Measurements from ENCODE around the gene TECPR2. TPM values are rescaled to one million over a fixed set of nuclear protein-coding genes. Genes with fewer than 3 reads are reported as not detected.

Gene TECPR2, protein sequence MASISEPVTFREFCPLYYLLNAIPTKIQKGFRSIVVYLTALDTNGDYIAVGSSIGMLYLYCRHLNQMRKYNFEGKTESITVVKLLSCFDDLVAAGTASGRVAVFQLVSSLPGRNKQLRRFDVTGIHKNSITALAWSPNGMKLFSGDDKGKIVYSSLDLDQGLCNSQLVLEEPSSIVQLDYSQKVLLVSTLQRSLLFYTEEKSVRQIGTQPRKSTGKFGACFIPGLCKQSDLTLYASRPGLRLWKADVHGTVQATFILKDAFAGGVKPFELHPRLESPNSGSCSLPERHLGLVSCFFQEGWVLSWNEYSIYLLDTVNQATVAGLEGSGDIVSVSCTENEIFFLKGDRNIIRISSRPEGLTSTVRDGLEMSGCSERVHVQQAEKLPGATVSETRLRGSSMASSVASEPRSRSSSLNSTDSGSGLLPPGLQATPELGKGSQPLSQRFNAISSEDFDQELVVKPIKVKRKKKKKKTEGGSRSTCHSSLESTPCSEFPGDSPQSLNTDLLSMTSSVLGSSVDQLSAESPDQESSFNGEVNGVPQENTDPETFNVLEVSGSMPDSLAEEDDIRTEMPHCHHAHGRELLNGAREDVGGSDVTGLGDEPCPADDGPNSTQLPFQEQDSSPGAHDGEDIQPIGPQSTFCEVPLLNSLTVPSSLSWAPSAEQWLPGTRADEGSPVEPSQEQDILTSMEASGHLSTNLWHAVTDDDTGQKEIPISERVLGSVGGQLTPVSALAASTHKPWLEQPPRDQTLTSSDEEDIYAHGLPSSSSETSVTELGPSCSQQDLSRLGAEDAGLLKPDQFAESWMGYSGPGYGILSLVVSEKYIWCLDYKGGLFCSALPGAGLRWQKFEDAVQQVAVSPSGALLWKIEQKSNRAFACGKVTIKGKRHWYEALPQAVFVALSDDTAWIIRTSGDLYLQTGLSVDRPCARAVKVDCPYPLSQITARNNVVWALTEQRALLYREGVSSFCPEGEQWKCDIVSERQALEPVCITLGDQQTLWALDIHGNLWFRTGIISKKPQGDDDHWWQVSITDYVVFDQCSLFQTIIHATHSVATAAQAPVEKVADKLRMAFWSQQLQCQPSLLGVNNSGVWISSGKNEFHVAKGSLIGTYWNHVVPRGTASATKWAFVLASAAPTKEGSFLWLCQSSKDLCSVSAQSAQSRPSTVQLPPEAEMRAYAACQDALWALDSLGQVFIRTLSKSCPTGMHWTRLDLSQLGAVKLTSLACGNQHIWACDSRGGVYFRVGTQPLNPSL (N-terminal part only)
- 1 to 10 TPM; 8.4 to 9.7 TPM for total RNA-seq

DNA sequence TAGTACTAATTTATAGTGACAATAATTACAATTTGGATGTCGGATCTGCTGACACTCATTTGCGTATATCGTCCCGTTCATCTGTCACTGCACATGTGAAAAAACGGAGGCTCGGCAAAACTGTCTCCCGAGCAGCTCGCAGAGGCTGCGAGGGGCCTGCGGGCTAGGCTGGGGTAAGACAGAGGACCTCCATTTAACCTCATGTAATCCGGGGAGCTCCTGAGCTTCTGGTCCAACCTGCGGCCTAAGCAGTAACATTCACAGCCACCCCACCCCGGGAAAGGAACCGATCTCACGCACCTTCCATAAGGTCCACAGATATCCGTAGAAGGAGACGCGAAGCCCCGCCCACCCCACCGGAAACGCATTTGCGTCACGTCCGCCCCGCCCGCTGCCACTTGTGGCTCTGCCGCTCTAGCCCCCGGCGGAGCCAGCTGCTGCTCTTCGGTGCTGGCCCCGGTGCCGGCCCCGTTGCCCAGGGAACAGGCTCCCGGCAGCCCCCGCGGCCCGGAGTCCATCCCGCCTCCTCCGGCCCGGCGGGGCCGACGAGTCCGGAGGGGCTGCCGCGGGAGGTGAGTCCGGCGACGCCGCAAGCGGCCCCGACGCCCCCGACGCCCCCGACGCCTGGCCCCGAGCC, at the start of gene TECPR2, which contains the start of gene CINP:
TSS of gene TECPR2 (plus strand) at position 397 of the 637 bp plus-strand sequence. CDS start 13,781 bp downstream, outside the sequence.
TSS of gene CINP (minus strand) at position 346 of the 637 bp plus-strand sequence. CDS start at position 307, 39 bp downstream.
- POLR2A ChIA-PET, result interaction anchor here (0.6 to 1.7 kb wide), 4 partner anchors 26 to 162 kb away, joined by 3 to 7 read pairs (median 4); partner anchors contain the start of gene ZNF839

DNA sequence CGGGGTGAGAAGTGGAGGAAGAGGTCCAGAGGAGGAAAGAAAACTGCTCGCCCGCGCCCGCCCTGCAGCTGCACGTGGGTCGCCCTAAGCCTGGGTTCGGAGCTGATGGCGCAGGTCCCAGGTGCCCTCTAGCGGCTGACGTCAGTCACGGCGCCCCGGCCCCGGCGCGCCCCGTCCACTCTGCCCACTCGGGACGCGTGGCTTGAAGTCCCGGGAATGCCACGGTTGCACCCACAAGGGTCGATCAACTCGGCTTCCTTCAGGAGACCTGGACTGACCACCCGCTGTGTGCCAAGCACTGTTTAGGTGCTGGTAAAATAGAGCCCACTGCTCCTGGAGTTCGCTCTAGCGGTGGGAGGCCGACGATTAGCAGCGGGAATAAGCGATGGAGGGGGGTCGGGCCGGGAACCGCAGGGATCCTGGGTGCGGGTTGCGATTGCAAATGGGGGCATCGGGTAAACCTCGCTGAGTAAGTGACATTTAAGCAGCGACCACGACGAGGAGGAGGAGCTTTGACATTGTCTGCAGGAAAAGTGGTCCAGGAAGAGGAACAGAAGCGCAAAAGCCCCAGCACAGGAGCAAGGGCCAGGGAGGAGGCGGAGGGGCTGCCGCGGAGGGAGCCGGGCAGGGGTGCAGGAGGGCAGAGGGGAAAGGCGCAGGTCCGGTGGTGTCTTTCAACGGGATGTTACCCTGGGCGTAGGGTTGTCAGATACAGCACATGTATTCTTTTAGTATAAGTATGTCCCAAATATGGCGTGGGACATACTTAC, 48.3 kb upstream of the TECPR2 start:
- CTCF ChIA-PET, result interaction anchor here (0.5 to 2.0 kb wide), 28 partner anchors 9 to 366 kb away, joined by 3 to 18 read pairs (median 4); partner anchors contain the start of genes CINP, MOK, TECPR2 and WDR20
- POLR2A ChIA-PET, result interaction anchor here (0.6 to 1.4 kb wide), 3 partner anchors 8 to 479 kb away, joined by 3 to 4 read pairs (median 3); partner anchors contain the start of gene MOK

More for the DNA sequence above, at the start of gene TECPR2, which contains the start of gene CINP:
- CTCF ChIA-PET, result interaction anchor here (1.5 kb wide), 3 partner anchors 47 to 162 kb away, joined by 4 to 5 read pairs (median 4); no protein-coding TSS in a partner anchor

DNA sequence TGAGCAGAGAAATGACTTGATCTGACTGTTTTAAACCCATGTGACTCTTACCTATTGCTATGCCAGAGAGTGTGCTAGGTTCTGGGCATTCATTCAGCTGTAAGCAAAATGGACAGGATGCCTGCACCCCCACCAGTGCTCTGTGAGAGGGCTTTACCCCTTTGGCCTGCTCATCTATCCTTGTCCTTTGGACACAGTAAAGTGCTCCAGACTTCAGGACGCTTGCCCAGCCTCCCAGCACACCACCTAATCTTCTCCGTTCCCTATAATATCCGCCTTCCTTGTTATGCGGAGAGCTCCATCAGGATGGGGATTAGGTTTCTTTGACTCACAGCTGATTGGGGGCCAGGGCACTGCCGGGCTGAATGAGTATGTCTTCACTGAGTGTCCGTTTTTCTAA, 47.6 kb upstream of the TECPR2 start:
- ChIA-PET CTCF (interaction anchor here (1.0 to 2.0 kb wide), 12 partner anchors 10 to 251 kb away, joined by 3 to 18 read pairs (median 4); partner anchors contain the start of genes CINP, MOK, TECPR2 and WDR20), POLR2A (interaction anchor here (0.6 to 1.4 kb wide), 2 partner anchors 9 to 10 kb away, joined by 3 to 4 read pairs; partner anchors contain the start of gene MOK)

DNA sequence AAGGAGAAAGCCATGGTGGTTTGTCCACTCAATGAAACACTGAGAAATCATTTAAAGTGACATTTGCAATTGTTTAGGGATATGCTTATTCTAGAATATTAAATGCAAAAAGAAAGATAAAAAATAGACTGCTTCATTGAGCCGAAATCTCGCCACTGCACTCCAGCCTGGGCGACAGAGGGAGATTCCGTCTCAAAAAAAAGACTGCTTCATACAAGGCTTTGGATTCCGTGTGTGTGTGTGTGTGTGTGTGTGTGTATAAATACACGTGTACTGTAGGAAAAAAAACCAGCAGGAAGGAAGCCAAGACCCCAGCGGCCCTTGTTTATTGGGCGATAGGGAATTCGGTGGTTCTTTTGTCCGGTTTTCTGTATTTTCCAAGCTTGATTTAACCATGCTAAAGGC, 46.4 kb upstream of the TECPR2 start:
- CTCF ChIA-PET, result interaction anchor here (0.6 to 2.1 kb wide), 11 partner anchors 8 to 1051 kb away, joined by 3 to 6 read pairs (median 4); partner anchors contain the start of genes CINP, MOK and TECPR2
- POLR2A ChIA-PET, result interaction anchor here (0.6 to 1.0 kb wide), 5 partner anchors 11 to 337 kb away, joined by 3 to 4 read pairs (median 3); no protein-coding TSS in a partner anchor

DNA sequence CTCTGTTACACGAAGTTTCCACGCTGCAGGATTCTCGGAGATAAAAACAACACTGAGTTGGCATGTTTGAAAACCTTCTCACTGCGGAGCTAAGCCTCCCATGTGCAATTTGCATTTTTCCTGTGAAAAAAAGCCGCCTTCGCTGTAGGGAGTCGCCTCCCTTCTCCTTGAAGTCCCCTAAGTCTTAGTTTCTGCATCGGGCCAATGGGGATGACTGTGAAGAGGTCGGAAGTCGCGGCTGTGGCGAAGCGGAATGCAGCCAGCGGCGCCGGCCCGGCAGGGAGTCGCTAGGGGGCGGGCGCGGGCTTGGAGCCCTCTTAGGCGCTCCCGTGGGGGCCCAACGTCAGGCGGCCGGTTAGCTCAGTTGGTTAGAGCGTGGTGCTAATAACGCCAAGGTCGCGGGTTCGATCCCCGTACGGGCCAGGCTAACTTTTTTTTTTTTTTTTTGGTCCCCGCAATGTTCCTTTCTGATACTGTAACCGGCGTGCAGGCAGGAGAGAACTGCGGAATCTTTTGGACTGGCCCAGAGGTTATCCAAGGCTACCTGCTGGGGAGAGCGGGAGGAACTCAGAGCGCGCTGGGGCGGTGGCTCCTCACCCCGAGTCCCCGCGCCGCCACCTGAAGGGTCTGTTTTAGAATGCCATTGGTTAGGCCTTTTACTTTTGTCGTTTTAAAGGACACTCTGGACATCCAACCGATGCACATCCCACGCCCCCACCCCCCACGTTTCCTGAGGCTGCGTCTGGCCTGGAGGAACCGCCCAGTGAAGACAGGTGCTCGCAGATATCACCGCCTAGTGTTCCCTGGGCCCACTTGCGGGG, 45.8 kb upstream of the TECPR2 start:
- POLR2A ChIA-PET, result interaction anchor here (0.6 to 1.0 kb wide), 4 partner anchors 45 to 338 kb away, joined by 3 to 4 read pairs (median 3); no protein-coding TSS in a partner anchor
- CTCF ChIA-PET, result interaction anchor here (0.6 to 2.1 kb wide), 11 partner anchors 8 to 1050 kb away, joined by 3 to 8 read pairs (median 5); partner anchors contain the start of genes CINP, MOK and TECPR2

DNA sequence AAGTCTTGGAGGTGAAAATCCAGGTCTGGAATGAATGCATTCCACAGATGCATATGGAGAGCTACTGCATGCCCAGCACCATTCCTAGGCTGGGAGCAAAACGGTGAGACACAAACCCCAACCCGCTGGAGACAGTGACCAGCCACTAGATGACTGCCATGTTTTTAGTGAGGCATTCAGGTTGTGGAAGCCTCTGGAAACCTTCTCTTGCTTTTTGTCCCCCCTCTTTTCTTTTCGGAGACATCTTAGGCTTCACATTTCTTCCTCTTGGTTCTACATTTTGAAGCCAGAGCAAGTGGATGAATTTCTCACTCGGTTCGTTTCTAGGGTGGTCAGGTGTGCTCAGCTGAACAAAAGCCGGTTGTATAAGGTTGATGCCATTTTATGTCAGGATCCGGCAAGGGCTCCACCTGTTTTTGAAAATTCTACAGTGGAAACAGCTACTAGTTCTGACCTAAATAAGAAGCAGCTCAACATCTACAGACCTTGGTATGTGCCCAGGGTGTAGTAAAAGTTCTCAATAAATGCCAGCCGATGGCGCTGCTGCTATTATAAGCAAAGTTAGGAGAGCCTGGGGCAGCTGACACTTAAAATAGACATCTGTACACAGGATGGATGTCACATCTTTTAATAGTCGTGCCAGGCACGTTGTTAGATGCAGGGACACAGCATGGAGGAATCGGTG, 45.0 kb upstream of the TECPR2 start:
- CTCF ChIA-PET, result interaction anchor here (1.1 to 2.1 kb wide), 6 partner anchors 9 to 255 kb away, joined by 3 to 8 read pairs (median 6); partner anchors contain the start of gene MOK
- POLR2A ChIA-PET, result interaction anchor here (1.0 kb wide), 1 partner anchor 44 kb away, joined by 3 read pairs; no protein-coding TSS in a partner anchor

DNA sequence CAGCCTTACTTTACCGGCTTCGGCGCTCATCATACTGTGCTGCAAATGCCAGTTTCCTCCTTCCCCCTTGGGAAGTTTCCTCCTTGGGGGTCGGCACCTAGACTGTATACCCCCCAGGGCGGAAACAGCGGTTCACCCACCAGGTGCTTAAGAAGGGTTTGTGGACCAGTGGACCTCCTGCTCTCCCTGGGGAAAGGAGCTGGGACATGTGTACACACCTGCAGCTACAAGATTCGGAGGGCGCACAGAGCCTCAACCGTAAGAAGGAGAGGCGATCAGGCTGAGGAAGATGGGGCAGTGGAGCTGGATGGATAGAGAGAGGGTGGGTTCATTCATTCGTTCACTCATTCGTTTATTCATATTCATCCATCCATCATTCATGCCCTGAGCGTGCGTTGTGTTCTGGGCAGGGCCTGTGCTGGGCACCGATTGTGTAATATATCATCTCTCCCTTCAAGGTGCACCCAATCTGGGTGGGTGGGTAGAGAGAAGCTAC, 43.9 kb upstream of the TECPR2 start:
- ChIA-PET POLR2A (no interaction called here), CTCF (interaction anchor here (0.8 to 1.6 kb wide), 3 partner anchors 18 to 354 kb away, joined by 3 to 8 read pairs (median 3); partner anchors contain the start of gene DYNC1H1)

DNA sequence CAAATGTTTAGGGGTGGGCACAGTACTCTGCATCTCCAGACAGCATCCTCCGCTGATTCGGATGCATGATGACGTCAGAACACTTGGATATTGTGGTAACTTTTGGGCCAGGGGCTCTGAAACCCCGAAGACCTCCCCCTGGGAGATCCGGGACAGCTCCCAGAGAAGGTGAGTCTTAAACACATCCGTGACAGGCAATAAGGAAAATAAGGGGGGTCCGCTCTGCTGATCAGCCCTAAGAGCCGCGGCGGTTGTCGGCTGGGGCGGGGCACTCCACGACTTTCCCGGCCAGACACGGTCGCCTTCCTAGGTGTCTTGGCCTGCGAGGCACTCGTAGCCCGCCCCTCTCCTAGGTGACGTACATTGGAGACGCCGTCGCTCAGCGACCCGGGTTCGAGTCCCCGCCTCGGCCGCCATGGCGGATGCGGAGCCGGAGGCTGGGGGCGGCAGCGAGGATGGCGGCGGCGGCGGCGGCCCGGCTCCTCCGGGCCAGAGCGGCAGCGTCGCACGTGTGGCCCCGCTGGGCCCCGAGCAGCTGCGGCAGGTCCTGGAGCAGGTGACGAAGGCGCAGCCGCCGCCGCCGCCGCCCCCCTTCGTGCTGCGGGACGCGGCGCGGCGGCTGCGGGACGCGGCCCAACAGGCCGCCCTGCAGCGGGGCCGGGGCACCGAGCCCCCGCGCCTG, 43.2 kb upstream of the TECPR2 start, which contains the start of gene ZNF839:
TSS of gene ZNF839 (plus strand) at position 396 of the 682 bp plus-strand sequence. CDS start at position 416, 20 bp downstream.
- CTCF ChIA-PET, result interaction anchor here (0.7 to 1.2 kb wide), 3 partner anchors 205 to 355 kb away, joined by 3 read pairs; partner anchors contain the start of gene DYNC1H1
- POLR2A ChIA-PET, result interaction anchor here (1.0 kb wide), 1 partner anchor 43 kb away, joined by 7 read pairs; the partner anchor contains the start of genes CINP and TECPR2

DNA sequence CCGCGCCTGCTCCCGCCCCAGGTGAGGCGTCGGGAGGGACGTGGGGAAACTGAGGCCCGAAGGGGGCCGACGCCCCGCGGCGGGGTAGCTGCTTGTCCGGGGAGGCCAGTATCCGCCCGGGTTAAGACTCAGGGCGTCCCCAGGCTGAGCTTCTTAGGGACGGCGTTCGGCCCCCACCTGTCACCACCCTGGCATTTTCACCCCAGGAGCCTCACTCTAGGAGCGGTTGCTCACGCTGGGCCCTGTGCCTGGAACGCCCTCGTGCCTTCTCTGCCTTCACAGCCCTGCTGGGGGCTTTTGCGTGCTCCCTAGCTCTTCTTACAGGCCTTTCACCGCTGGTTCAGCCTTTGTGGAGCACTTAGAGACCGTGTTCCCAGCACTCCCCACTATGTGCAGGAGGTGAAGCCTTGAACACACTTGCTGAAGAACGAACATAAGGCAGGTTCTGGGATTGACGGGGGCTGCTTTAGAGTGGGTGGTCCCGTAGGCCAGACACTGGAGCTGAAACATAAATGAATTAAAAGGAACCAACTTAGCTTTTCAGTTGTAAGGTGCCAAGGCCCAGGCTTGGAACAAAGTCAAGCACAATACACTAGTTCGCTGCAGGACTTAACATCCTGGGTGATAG, 42.6 kb upstream of the TECPR2 start:
- POLR2A ChIA-PET, result interaction anchor here (1.0 kb wide), 1 partner anchor 42 kb away, joined by 7 read pairs; the partner anchor contains the start of genes CINP and TECPR2
- CTCF ChIA-PET, result interaction anchor here (0.7 to 1.3 kb wide), 5 partner anchors 41 to 232 kb away, joined by 3 read pairs; no protein-coding TSS in a partner anchor

DNA sequence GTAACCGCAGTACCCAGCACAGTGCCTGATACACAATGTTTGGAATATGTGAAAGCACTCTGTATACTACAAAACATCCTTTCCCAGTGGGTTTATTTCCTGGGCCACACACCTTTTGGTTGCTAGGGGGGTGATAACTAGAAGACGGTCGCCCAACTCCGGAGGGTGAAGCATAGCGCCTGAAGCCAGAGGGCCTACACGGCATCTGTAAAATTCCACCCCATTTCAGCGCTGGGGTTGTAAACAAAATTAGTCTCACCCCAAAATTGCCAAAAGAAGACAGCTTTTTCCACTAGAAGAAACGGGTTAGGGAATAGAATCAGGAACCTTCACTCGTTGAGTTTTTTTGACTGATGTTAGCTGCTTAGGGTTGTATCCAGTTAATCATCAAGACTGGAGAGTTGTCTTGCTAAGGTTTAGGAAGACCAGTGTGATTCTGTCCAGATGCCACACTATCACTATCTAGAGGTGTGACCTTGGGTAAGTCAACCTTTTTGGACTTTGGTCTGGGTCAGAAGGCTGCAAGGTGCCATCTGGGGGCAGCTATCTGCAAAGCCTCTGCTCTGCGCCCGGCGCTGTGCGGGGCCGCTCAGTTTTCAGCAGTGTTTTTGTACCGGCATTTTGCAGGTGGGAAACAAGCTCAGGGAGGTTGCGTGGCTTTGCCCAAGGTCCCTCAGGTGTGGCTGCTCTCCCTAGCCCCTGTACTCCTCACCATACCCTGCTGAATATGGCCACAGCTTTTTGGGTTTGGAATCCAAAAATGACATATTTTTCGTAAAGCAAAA, 41.9 kb upstream of the TECPR2 start:
- ChIA-PET CTCF (interaction anchor here (0.7 to 1.3 kb wide), 4 partner anchors 41 to 233 kb away, joined by 3 read pairs; no protein-coding TSS in a partner anchor), POLR2A (interaction anchor here (0.8 to 1.0 kb wide), 2 partner anchors 16 to 41 kb away, joined by 4 to 7 read pairs; partner anchors contain the start of genes CINP, MOK and TECPR2)

DNA sequence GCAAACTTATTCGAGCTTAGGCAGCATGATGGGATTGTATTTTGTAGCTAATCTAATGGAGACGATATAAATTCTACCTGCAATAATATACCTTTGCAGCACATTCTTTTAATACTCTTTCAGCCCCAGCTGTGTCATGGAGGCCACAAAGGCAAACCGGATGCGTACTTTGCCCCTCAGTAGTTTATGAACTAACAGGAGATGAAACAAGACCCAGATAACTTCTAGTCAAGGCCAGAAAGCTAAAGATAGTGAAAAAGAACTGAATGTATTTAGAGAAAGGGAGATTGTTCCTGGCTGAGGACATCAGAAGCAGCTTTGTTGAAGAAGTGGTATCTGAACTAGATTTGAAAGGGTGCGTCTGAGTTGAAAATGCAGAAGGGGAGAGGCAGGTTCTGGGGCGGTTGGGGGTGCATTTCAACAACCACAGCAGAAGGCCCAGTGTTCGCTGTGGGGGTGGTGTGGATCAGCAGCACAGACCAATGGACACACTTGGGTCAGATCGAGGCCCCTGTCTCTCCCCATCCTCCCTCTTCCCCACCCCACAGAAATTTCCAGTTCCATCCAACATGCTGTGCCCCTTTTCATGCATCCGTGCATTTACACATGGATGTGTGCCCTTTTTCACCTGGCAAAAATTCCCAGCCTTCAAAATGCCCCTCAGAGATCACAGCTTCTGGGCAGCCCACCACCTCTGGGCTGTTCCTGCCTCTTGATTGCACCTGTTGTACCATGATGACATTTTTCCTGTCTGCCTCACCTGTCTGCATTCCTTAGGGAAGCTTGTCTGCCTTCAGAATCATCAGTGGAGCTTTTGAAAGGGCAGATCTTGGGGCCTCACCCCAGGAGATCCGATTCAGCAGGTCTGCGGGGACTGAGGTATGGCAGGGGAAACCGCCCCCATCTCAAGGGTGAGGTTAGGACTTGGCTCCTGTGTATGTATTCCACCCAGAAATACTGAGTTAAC, 41.0 kb upstream of the TECPR2 start:
- POLR2A ChIA-PET, result interaction anchor here (0.8 kb wide), 1 partner anchor 17 kb away, joined by 4 read pairs; the partner anchor contains the start of gene MOK
- CTCF ChIA-PET, result interaction anchor here (0.9 to 1.3 kb wide), 2 partner anchors 177 to 200 kb away, joined by 3 read pairs; no protein-coding TSS in a partner anchor

All from activated CD8-positive, alpha-beta memory T cell treated with anti-CD3 and anti-CD28 coated beads for 36 hours (primary cell).